NCI-H146 (cell line): ENCODE data around the gene TMEM190.
A peak's percentile ranks its signal among the peaks of the same experiment; 100 is the strongest.
"Not testable (repeated sequence)": the region's sequence is repeated elsewhere in the genome, so short reads cannot be mapped to it uniquely, and the experiment has no call there.

Experiments used
- DNase-seq: peaks from one replicate; lab custom pipeline; 2025; lab: John Stamatoyannopoulos, UW

TMEM190 gene

GRCh38 chr19:55376241-55376933 is at the start of gene TMEM190:
Gene TMEM190 (plus strand): TSS chr19:55376826. CDS start chr19:55376854, 28 bp downstream.
- DNase-seq: peak; percentile 54

GRCh38 chr19:55328774-55329318 is 47.8 kb upstream of the TMEM190 start:
- DNase-seq: not testable (repeated sequence)

- not testable (repeated sequence) for DNase-seq
Measured at GRCh38 chr19:55329791-55330190, 46.8 kb upstream of the TMEM190 start.

- no peak for DNase-seq
Measured at GRCh38 chr19:55333870-55334269, 42.8 kb upstream of the TMEM190 start.

- DNase-seq: no peak
Measured at GRCh38 chr19:55336101-55336500, 40.5 kb upstream of the TMEM190 start.

GRCh38 chr19:55339105-55339888 is 37.3 kb upstream of the TMEM190 start, which contains the start of gene KMT5C:
Gene KMT5C (plus strand): TSS chr19:55339876. CDS start chr19:55341937, 2,061 bp downstream.
- peak; percentile 100 for DNase-seq

GRCh38 chr19:55339889-55340783 is 36.5 kb upstream of the TMEM190 start:
- peak; percentile 66 for DNase-seq

- DNase-seq: peak; percentile 86
Measured at GRCh38 chr19:55340784-55341147, 35.9 kb upstream of the TMEM190 start.

GRCh38 chr19:55341171-55341588 is 35.4 kb upstream of the TMEM190 start:
- peak; percentile 96 for DNase-seq

- DNase-seq: no peak
Measured at GRCh38 chr19:55341595-55342531, 34.8 kb upstream of the TMEM190 start.

- no peak for DNase-seq
Measured at GRCh38 chr19:55344444-55344843, 32.2 kb upstream of the TMEM190 start.

- no peak for DNase-seq
Measured at GRCh38 chr19:55345101-55345817, 31.4 kb upstream of the TMEM190 start.

- no peak for DNase-seq
Measured at GRCh38 chr19:55345818-55346724, 30.6 kb upstream of the TMEM190 start.

GRCh38 chr19:55346725-55347441 is 29.7 kb upstream of the TMEM190 start:
- DNase-seq: no peak

- no peak for DNase-seq
Measured at GRCh38 chr19:55347442-55348009, 29.1 kb upstream of the TMEM190 start.

- no peak for DNase-seq
Measured at GRCh38 chr19:55348317-55349034, 28.1 kb upstream of the TMEM190 start.

- DNase-seq: no peak
Measured at GRCh38 chr19:55350620-55351315, 25.9 kb upstream of the TMEM190 start.
